Activated CD4-positive, alpha-beta T cell treated with anti-CD3 and anti-CD28 coated beads for 36 hours (primary cell): Measurements from ENCODE around the gene JARID2. TPM values are rescaled to one million over a fixed set of nuclear protein-coding genes. Genes with fewer than 3 reads are reported as not detected.
A peak's percentile ranks its signal among the peaks of the same experiment; 100 is the strongest.

ENCODE experiments used
- ATAC-seq: fragments of 200-7000 bp; cut with Tn5 transposase; one replicate; pipeline ENCODE4 v1.10.0; 2021; ENCODE audit warnings: mild to moderate bottlenecking, moderate library complexity
- CTCF ChIA-PET: fragments of 350-600 bp; sonication (Branson Sonifier 250); formaldehyde crosslinking; loops from one replicate; lab custom pipeline; 2021; ENCODE audit warnings: antibody characterized with exemption; lab: Charles Lee
- POLR2A ChIA-PET: fragments of 350-600 bp; sonication (Branson Sonifier 250); formaldehyde crosslinking; loops from one replicate; lab custom pipeline; 2021; ENCODE audit warnings: antibody characterized with exemption, inconsistent platforms; lab: Charles Lee
- DNase-seq: peaks from one replicate; pipeline ENCODE4 v3.0.0-alpha.2; 2020
- H3K27ac Mint-ChIP-seq: one replicate; pipeline ENCODE4 v1.8.0; 2021; ENCODE audit warnings: mixed read lengths
- H3K27me3 Mint-ChIP-seq: one replicate; pipeline ENCODE4 v1.8.0; 2021; ENCODE audit warnings: mixed read lengths
- H3K36me3 Mint-ChIP-seq: one replicate; pipeline ENCODE4 v1.8.0; 2021; ENCODE audit warnings: low read depth, mixed read lengths
- H3K4me1 Mint-ChIP-seq: one replicate; pipeline ENCODE4 v1.8.0; 2021; ENCODE audit warnings: mixed read lengths
- H3K4me3 Mint-ChIP-seq: one replicate; pipeline ENCODE4 v1.8.0; 2021; ENCODE audit warnings: mild to moderate bottlenecking, moderate library complexity, mixed read lengths
- H3K9me3 Mint-ChIP-seq: one replicate; pipeline ENCODE4 v1.8.0; 2021; ENCODE audit warnings: low read depth, mixed read lengths
- intact Hi-C, 2 experiments: fragments of 100-400 bp; cut with DNase I in 1 of 2; cut with micrococcal nuclease in 1 of 2; formaldehyde crosslinking; loops; one replicate each; pipeline versions ENCODE4 v1.14.2 to v1.15.1; 2022 to 2024; cut with DNase I, micrococcal nuclease
- total RNA-seq, 2 experiments: library from RNA; stranded (reverse); gene quantifications; one replicate each; pipeline ENCODE4 v1.2.3, GENCODE V29; 2021

Gene JARID2
- total RNA-seq, 2 experiments from 2014 or later, result 43.0 to 48.6 TPM

DNA sequence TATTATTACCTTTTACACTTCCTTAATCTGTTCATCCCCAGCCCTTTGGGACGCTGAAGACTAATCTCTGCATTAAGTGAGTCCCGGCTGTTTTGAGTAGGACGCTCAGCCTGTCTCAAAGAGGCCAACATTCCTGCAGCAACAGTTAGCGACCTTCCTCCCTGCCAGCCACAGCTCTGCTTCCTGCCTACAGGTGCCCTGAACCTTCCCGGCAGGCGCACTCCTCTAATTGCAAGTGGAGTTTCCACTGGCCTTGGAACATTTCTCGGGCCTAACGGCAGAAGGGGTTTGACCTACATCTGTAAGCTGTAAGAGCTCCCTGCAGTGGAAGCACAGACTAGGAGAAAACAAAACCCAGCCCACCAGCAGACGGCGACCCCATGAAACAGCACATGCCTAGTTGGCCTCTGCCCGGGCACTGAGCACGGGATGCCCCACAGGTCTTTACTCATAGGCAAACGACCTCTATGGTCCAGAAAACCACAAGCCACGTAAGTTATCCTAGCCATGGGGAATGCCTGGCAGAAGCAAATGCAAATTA is 279.1 kb downstream of the JARID2 start:
- ChIA-PET CTCF (no interaction called here), POLR2A (no interaction called here)
- Mint-ChIP-seq H3K36me3 (peaks cover 70% of the 10 kb centered on the region), H3K27ac (no peak overlapping the region), H3K9me3 (peaks cover 6% of the 10 kb centered on the region), H3K4me3 (no peak overlapping the region), H3K4me1 (peaks cover 24% of the 10 kb centered on the region), H3K27me3 (no peaks in the 10 kb centered on the region)
- DNase-seq (peak; percentile 5), ATAC-seq (no peak)
- intact Hi-C loops, result loop anchor here (5.0 to 10.0 kb wide), 2 partner anchors 97 to 680 kb away; no protein-coding TSS in a partner anchor

DNA sequence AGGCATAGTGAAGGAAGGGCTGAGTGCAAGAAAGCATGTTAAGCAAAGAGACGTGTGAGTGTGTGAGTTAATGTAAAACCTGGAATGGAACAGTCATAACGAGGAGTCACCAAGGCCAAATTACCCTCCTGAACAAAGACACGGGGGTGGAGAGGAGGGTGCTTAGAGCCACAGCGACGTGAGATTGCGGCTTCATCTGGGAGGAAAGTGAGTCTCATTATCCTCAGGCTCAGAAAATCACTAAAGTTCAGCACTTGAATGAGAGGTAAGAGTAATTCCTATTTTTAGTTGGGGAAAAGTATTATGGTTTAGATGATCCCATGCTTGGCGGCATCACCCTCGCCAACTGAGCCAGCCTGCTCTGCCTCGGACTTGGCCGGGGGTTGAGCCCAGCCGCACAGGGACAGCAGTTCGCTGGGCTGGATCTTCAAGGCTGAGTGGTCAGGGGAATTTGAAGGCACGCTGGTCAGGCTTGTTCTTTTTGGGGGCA is 280.4 kb downstream of the JARID2 start:
- peak; percentile 23 for ATAC-seq
- Mint-ChIP-seq H3K27ac (no peak overlapping the region), H3K36me3 (peaks cover 68% of the 10 kb centered on the region), H3K27me3 (no peaks in the 10 kb centered on the region), H3K9me3 (peaks cover 6% of the 10 kb centered on the region), H3K4me1 (peaks cover 33% of the 10 kb centered on the region), H3K4me3 (no peak overlapping the region)
- CTCF ChIA-PET, result interaction anchor here (1.3 kb wide), 1 partner anchor 18 kb away, joined by 3 read pairs; no protein-coding TSS in a partner anchor
- intact Hi-C loops, result loop anchor here (5.0 to 10.0 kb wide), 2 partner anchors 96 to 679 kb away; no protein-coding TSS in a partner anchor
- POLR2A ChIA-PET, result no interaction called here
- no peak for DNase-seq

DNA sequence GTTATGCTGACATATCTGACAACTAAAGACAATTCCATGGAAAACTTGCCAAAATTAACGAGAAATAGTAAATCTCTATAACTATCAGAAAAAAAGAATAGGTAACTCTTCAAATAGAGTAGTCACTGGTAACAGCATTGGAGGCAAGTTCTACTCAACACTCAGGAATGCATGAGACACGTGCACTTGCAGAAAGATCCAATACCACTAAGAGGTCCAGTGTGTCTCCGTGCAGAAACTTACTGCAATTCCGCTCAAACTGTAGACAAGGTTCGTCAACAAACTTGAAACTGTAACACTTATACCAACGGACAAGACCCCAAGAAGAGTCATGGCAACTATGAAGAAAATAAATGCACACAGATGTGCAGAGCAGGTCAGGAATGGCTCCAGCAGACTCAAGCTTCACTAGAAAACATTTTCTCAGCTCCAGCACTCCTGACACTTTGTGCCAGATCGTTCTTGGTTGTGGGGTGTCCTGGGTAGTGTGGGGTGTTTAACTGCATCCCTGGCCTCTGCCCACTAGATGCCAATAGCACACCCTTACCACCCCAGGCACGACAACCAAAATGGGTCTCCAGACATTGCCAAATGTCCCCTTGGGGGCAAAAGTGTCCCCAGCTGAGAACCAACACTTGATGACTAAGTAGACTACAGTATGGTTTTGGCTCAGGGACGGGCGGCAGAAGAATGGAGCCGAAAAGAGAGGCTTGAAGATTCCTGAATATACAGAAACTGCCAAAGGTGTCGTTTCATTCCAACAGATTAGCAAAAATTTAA is 282.2 kb downstream of the JARID2 start:
- POLR2A ChIA-PET, result no interaction called here
- H3K4me1 Mint-ChIP-seq, result peaks cover 24% of the 10 kb centered on the region
- intact Hi-C loops, result loop anchor here (5.0 to 10.0 kb wide), 2 partner anchors 94 to 677 kb away; no protein-coding TSS in a partner anchor
- H3K36me3 Mint-ChIP-seq, result peaks cover 63% of the 10 kb centered on the region
- H3K27ac Mint-ChIP-seq, result no peak overlapping the region
- CTCF ChIA-PET, result interaction anchor here (1.3 kb wide), 1 partner anchor 20 kb away, joined by 3 read pairs; no protein-coding TSS in a partner anchor
- DNase-seq (no peak), ATAC-seq (no peak)
- no peak overlapping the region for H3K4me3 Mint-ChIP-seq
- H3K27me3 Mint-ChIP-seq, result no peaks in the 10 kb centered on the region
- peaks cover 6% of the 10 kb centered on the region for H3K9me3 Mint-ChIP-seq

DNA sequence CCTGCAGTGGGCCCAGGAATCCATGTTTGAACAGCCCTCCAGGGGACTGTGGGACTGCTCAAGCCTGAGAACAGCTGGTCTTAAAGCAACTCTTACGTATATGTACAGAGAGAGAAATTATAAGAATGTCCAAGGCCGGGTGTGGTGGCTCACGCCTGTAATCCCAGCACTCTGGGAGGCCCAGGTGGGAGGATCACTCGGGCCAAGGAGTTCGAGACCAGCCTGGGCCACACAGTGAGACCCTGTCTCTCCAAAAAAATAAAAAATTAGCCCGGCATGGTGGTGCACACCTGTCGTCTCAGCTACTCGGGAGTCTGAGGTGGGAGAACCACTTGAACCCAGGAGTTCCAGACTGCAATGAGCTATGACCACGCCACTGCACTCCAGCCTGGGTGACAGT is 283.0 kb downstream of the JARID2 start:
- peaks cover 56% of the 10 kb centered on the region for H3K36me3 Mint-ChIP-seq

DNA sequence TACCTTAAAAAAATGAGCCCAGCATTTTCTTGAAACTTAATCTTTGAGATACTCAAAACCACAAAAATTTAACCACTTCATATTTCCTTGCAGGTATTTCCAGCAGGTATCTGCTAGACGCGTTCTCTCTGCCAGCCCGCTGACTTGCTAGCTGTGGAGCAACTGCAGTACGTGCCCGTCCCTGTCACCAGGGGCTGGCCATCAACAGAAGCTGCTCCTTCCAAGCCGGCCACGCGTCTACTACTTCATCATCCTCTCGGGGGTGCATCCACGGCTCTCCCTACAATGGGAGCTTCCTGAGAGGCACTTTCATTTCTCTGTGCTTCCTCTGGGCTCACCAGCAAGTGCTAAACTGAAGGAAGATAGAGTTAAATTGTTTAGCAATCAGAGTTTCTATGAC is 284.5 kb downstream of the JARID2 start:
- H3K27ac Mint-ChIP-seq, result no peak overlapping the region
- POLR2A ChIA-PET, result no interaction called here
- peaks cover 6% of the 10 kb centered on the region for H3K9me3 Mint-ChIP-seq
- CTCF ChIA-PET, result interaction anchor here (0.8 kb wide), 1 partner anchor 40 kb away, joined by 3 read pairs; no protein-coding TSS in a partner anchor
- H3K36me3 Mint-ChIP-seq, result peaks cover 43% of the 10 kb centered on the region
- ATAC-seq, result no peak
- H3K27me3 Mint-ChIP-seq, result no peaks in the 10 kb centered on the region
- H3K4me1 Mint-ChIP-seq, result peaks cover 22% of the 10 kb centered on the region
- DNase-seq, result no peak
- H3K4me3 Mint-ChIP-seq, result no peak overlapping the region
- intact Hi-C loops, result no loop called here

More for the DNA sequence above, 283.0 kb downstream of the JARID2 start:
- H3K9me3 Mint-ChIP-seq, result peaks cover 6% of the 10 kb centered on the region
- H3K4me3 Mint-ChIP-seq, result no peak overlapping the region
- ChIA-PET CTCF (no interaction called here), POLR2A (no interaction called here)
- peaks cover 24% of the 10 kb centered on the region for H3K4me1 Mint-ChIP-seq
- ATAC-seq (no peak), DNase-seq (no peak)
- no peaks in the 10 kb centered on the region for H3K27me3 Mint-ChIP-seq
- H3K27ac Mint-ChIP-seq, result no peak overlapping the region
- intact Hi-C loops, result loop anchor here (5.0 to 10.0 kb wide), 2 partner anchors 93 to 676 kb away; no protein-coding TSS in a partner anchor

DNA sequence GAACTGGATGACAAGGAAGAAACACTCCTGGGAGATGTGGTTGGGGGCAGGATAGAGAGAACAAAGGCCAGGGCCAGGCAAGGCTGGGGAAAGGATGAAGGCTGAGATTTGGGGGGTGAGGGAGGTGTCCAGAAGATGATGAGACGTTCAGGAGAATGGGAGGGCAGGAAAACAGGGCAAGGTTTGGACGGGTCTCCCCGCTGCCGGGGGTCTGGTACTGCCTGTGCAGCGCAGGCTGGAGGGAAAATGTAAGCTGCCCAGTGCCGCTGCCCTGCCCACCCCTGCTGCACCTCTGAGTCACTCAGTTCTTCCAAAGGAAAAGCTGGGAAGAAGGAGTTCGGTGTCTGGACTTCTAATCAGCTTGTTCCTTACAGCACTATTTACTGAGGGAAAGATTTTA is 286.1 kb downstream of the JARID2 start:
- ATAC-seq, result no peak
- Mint-ChIP-seq H3K27ac (no peak overlapping the region), H3K9me3 (peaks cover 3% of the 10 kb centered on the region), H3K36me3 (peaks cover 31% of the 10 kb centered on the region), H3K4me3 (no peak overlapping the region), H3K4me1 (peaks cover 10% of the 10 kb centered on the region), H3K27me3 (no peaks in the 10 kb centered on the region)
- intact Hi-C loops, result no loop called here
- ChIA-PET POLR2A (no interaction called here), CTCF (no interaction called here)
- DNase-seq, result no peak

DNA sequence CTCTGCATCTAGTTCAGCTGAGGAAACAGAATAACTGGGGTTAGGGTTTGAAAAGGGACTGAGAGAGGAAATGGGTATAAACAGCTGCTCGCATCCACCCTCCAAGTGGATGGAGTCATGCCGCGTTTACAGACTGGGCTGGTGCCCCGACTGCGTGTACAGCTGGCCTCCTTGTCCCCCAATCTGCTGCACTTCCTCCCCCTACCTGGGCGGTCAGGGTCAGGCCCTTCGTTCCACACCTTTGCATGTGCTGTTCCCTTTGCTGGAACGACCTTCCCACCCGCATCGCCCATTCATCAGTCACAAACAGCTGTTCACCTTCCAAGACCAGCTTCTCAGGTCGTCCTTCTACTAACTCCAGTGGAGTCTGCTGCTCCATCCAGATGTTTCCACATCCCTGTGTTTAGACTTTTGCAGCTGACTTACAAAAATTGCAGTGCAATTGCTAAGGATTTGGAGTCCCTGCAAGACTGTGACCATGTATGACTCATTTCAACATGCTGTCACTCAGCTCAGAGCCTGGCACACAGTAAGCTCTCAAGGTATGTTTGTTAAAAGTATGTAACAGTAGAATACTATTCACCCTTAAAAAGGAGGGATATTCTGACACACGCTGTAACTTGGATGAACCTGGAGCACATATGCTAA is 287.6 kb downstream of the JARID2 start:
- H3K4me3 Mint-ChIP-seq, result no peak overlapping the region
- ATAC-seq (no peak), DNase-seq (no peak)
- H3K27me3 Mint-ChIP-seq, result no peaks in the 10 kb centered on the region
- no peaks in the 10 kb centered on the region for H3K9me3 Mint-ChIP-seq
- peaks cover 22% of the 10 kb centered on the region for H3K36me3 Mint-ChIP-seq
- intact Hi-C loops, result no loop called here
- peak overlapping the region; percentile 27 for H3K27ac Mint-ChIP-seq
- ChIA-PET POLR2A (interaction anchor here (0.7 kb wide), 1 partner anchor 1460 kb away, joined by 4 read pairs; no protein-coding TSS in a partner anchor), CTCF (interaction anchor here (0.6 to 1.0 kb wide), 3 partner anchors 10 to 508 kb away, joined by 3 read pairs; no protein-coding TSS in a partner anchor)
- H3K4me1 Mint-ChIP-seq, result peaks cover 10% of the 10 kb centered on the region

DNA sequence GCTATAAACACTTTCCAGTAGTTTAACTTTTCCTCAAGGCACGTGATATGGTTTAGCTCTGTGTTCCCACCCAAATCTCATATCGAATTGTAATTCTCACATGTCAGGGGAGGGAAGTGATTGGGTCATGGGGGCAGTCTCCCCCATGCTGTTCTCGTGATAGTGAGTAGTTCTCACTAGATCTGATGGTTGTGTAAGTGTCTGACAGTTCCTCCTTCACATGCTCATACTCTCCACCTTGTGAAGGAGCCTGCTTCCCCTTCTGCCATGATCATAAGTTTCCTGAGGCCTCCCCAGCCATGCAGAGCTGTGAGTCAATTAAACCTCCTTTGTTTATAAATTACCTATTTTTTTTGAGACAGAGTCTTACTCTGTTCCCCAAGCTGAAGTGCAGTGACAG is 289.1 kb downstream of the JARID2 start:
- ChIA-PET CTCF (interaction anchor here (0.6 to 1.4 kb wide), 2 partner anchors 15 to 508 kb away, joined by 3 read pairs; no protein-coding TSS in a partner anchor), POLR2A (no interaction called here)
- intact Hi-C loops, result no loop called here
- Mint-ChIP-seq H3K27me3 (no peaks in the 10 kb centered on the region), H3K36me3 (peaks cover 15% of the 10 kb centered on the region), H3K9me3 (no peaks in the 10 kb centered on the region), H3K27ac (no peak overlapping the region), H3K4me1 (peaks cover 10% of the 10 kb centered on the region), H3K4me3 (no peak overlapping the region)
- DNase-seq (no peak), ATAC-seq (no peak)

DNA sequence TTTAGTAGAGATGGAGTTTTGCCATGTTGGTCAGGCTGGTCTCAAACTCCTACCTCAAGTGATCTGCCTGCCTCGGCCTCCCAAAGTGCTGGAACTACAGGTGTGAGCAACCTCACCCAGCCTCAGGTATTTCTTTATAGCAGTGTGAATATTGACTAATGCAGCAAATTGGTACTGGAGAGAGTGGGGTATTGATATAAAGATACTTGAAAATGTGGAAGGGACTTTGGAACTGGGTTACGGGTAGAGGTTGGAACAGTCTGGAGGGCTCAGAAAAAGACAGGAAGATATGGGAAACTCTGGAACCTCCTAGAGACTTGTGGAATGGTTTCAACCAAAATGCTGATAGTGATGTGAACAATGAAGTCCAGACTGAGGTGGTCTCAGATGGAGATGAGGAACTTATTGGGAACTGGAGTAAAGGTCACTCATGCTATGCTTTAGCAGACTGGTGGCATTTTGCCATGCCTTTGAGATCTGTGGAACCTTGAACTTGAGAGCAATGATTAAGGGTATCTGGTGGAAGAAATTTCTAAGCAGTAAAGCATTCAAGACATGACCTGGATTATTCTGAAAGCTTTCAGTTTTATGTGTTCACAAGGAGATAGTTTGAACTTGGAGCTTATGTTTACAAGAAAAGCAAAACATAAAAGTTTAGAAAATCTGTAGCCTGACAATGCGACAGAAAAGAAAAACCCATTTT is 289.8 kb downstream of the JARID2 start:
- intact Hi-C loops, result no loop called here
- H3K36me3 Mint-ChIP-seq, result peaks cover 10% of the 10 kb centered on the region
- POLR2A ChIA-PET, result no interaction called here
- DNase-seq, result no peak
- no peak overlapping the region for H3K27ac Mint-ChIP-seq
- H3K27me3 Mint-ChIP-seq, result no peaks in the 10 kb centered on the region
- CTCF ChIA-PET, result no interaction called here
- no peak for ATAC-seq
- H3K4me1 Mint-ChIP-seq, result peaks cover 4% of the 10 kb centered on the region
- H3K9me3 Mint-ChIP-seq, result no peaks in the 10 kb centered on the region
- H3K4me3 Mint-ChIP-seq, result no peak overlapping the region

DNA sequence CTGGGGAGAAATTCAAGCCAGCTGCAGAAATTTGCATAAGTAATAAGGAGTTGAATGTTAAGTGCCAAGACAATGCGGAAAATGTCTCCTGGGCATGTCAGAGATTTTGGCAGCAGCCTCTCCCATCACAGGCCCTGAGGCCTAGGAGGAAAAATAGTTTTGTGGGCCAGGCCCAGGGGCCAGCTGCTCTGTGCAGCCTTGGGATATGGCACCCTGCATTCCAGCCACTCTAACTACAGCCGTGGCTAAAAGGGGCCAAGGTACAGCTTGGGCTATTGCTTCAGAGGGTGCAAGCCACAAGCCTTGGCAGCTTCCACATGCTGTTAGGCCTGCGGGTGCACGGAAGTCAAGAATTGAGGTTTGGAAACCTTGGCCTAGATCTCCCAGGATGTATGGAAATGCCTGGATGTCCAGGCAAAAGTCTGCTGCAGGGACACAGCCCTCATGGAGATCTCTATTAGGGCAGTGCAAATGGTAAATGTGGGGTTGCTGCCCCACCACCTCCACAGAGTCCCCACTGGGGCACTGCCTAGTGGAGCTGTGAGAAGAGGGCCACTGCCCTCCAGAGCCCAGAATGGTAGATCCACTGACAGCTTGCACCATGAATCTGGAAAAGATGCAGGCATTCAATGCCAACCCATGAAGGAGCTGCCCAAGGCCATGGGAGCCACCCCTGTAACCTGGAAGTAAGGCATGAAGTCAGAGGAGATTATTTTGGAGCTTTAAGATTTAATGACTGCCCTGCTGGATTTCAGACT is 290.5 kb downstream of the JARID2 start:
- no peak for ATAC-seq
- no peaks in the 10 kb centered on the region for H3K4me1 Mint-ChIP-seq
- CTCF ChIA-PET, result no interaction called here
- no peaks in the 10 kb centered on the region for H3K27me3 Mint-ChIP-seq
- H3K9me3 Mint-ChIP-seq, result no peaks in the 10 kb centered on the region
- H3K36me3 Mint-ChIP-seq, result peaks cover 7% of the 10 kb centered on the region
- intact Hi-C loops, result no loop called here
- DNase-seq, result no peak
- POLR2A ChIA-PET, result no interaction called here
- H3K4me3 Mint-ChIP-seq, result no peak overlapping the region
- H3K27ac Mint-ChIP-seq, result no peak overlapping the region
